ENCODE measurements around the gene MDN1. TPM values are rescaled to one million over a fixed set of nuclear protein-coding genes. Genes with fewer than 3 reads are reported as not detected.
"Not testable (repeated sequence)": the region's sequence is repeated elsewhere in the genome, so short reads cannot be mapped to it uniquely, and the experiment has no call there.

MDN1 gene
- total RNA-seq, 4 donors from 2014 or later, result 13.1 to 44.6 (median 20.8) TPM

- Histone ChIP-seq H3K36me3 (peaks cover 0 to 92% (median 6%) of the 10 kb centered on the region in 3 donors), H3K27me3 (no peaks in the 10 kb centered on the region), H3K4me3 (no peak overlapping the region), H3K9me3 (no peaks in the 10 kb centered on the region), H3K27ac (no peak overlapping the region), H3K4me1 (no peaks in the 10 kb centered on the region)
- TF ChIP-seq CTCF (IDR thresholded peaks at IDR 0.05), result no peak
- no peak for TF ChIP-seq POLR2A (IDR thresholded peaks at IDR 0.05)
- intact Hi-C loops (cut with DNase I), result no loop called here
- no peak for DNase-seq
- 86 to 87% methylated on average over 3 of the region's 3 CpGs for WGBS, 2 donors
These were observed 87.5 kb downstream of the MDN1 start for GRCh38 chr6:89731924-89732567.

- H3K36me3 ChIP-seq, result peaks cover 0 to 92% (median 0%) of the 10 kb centered on the region in 3 donors
- intact Hi-C loops (cut with DNase I); H3K27me3 ChIP-seq; DNase-seq; H3K27ac ChIP-seq; H3K9me3 ChIP-seq; H3K4me3 ChIP-seq; H3K4me1 ChIP-seq: not testable (repeated sequence)
- 96 to 100% methylated on average over 2 of the region's 2 CpGs for WGBS, 2 donors
These were observed 88.3 kb downstream of the MDN1 start for GRCh38 chr6:89731262-89731661.

GRCh38 chr6:89729818-89730217 is 89.8 kb downstream of the MDN1 start:
- Histone ChIP-seq H3K36me3 (peaks cover 0 to 92% (median 0%) of the 10 kb centered on the region in 3 donors), H3K27me3 (no peaks in the 10 kb centered on the region), H3K9me3 (no peaks in the 10 kb centered on the region), H3K27ac (no peak overlapping the region), H3K4me1 (no peaks in the 10 kb centered on the region), H3K4me3 (no peak overlapping the region)
- no peak for DNase-seq
- WGBS, 2 donors, result 56 to 93% methylated on average over 1 of the region's 1 CpG
- no peak for TF ChIP-seq POLR2A (IDR thresholded peaks at IDR 0.05)
- TF ChIP-seq CTCF (IDR thresholded peaks at IDR 0.05), result no peak
- intact Hi-C loops (cut with DNase I), result no loop called here

GRCh38 chr6:89727501-89727900 is 92.1 kb downstream of the MDN1 start:
- WGBS, 2 donors, result 87 to 94% methylated on average over 7 of the region's 7 CpGs
- TF ChIP-seq CTCF (IDR thresholded peaks at IDR 0.05) (no peak), POLR2A (IDR thresholded peaks at IDR 0.05) (no peak)
- intact Hi-C loops (cut with DNase I), result no loop called here
- H3K9me3 ChIP-seq, result no peaks in the 10 kb centered on the region
- no peaks in the 10 kb centered on the region for H3K4me1 ChIP-seq
- H3K4me3 ChIP-seq, result no peak overlapping the region
- H3K27me3 ChIP-seq, result no peaks in the 10 kb centered on the region
- DNase-seq, result no peak
- peaks cover 0 to 100% (median 14%) of the 10 kb centered on the region in 3 donors for H3K36me3 ChIP-seq
- no peak overlapping the region for H3K27ac ChIP-seq

GRCh38 chr6:89724981-89725380 is 94.6 kb downstream of the MDN1 start:
- TF ChIP-seq CTCF (IDR thresholded peaks at IDR 0.05) (no peak), POLR2A (IDR thresholded peaks at IDR 0.05) (no peak)

More at GRCh38 chr6:89724981-89725380, 94.6 kb downstream of the MDN1 start:
- WGBS, 2 donors, result 87 to 94% methylated on average over 3 of the region's 3 CpGs
- H3K4me1 ChIP-seq, result no peaks in the 10 kb centered on the region
- H3K36me3 ChIP-seq, result peaks cover 0 to 100% (median 16%) of the 10 kb centered on the region in 3 donors
- H3K4me3 ChIP-seq, result no peak overlapping the region
- intact Hi-C loops (cut with DNase I), result no loop called here
- no peak for DNase-seq
- H3K27me3 ChIP-seq, result no peaks in the 10 kb centered on the region
- no peaks in the 10 kb centered on the region for H3K9me3 ChIP-seq
- no peak overlapping the region for H3K27ac ChIP-seq
